Parathyroid adenoma (tissue), 2 donors: ENCODE results near the gene BEX4.
A peak's percentile ranks its signal among the peaks of the same experiment; 100 is the strongest.

Experiments
- H2AFZ ChIP-seq: fragments of 300-600 bp; sonication (generic); one replicate; pipeline ENCODE4 v1.7.0; 2017; ENCODE audit warnings: antibody characterized with exemption, mild to moderate bottlenecking
- H3K27ac ChIP-seq: fragments of 300-600 bp; sonication (generic); one replicate; pipeline ENCODE4 v1.7.0; 2017
- H3K27me3 ChIP-seq: fragments of 300-600 bp; sonication (generic); one replicate; pipeline ENCODE4 v1.7.0; 2017; ENCODE audit warnings: low read length; ENCODE audit not compliant: control insufficient read depth, insufficient read depth
- H3K36me3 ChIP-seq: fragments of 300-600 bp; sonication (generic); one replicate; pipeline ENCODE4 v1.7.0; 2017; ENCODE audit warnings: low read length; ENCODE audit not compliant: control insufficient read depth, insufficient read depth
- H3K4me1 ChIP-seq: fragments of 300-600 bp; sonication (generic); one replicate; pipeline ENCODE4 v1.7.0; 2017; ENCODE audit warnings: control low read depth
- H3K4me2 ChIP-seq: fragments of 300-600 bp; sonication (generic); one replicate; pipeline ENCODE4 v1.7.0; 2017; ENCODE audit warnings: low read length
- H3K4me3 ChIP-seq: fragments of 300-600 bp; sonication (generic); one replicate; pipeline ENCODE4 v1.7.0; 2017; ENCODE audit warnings: low read depth, low read length
- H3K79me2 ChIP-seq: fragments of 300-600 bp; sonication (generic); one replicate; pipeline ENCODE4 v1.7.0; 2017; ENCODE audit warnings: control low read depth
- H3K9ac ChIP-seq: fragments of 300-600 bp; sonication (generic); one replicate; pipeline ENCODE4 v1.7.0; 2017; ENCODE audit warnings: mild to moderate bottlenecking
- H3K9me3 ChIP-seq: fragments of 300-600 bp; sonication (generic); one replicate; pipeline ENCODE4 v1.7.0; 2017; ENCODE audit warnings: low read length; ENCODE audit not compliant: control insufficient read depth
- CTCF ChIP-seq: fragments of 300-600 bp; sonication (generic); IDR thresholded peaks from one replicate; pipeline ENCODE4 v1.7.0; 2017; ENCODE audit warnings: antibody characterized with exemption, mild to moderate bottlenecking
- donor health status: primary hyperparathyroidism.

Gene BEX4

GRCh38 chrX:103253608-103254007 is 38.7 kb downstream of the BEX4 start:
- H3K9ac ChIP-seq: no peak overlapping the region
- H3K4me3 ChIP-seq: peak overlapping the region; percentile 82
- no peaks in the 10 kb centered on the region for H3K9me3 ChIP-seq
- peak overlapping the region; percentile 93 for H2AFZ ChIP-seq
- H3K4me2 ChIP-seq: peak overlapping the region; percentile 84
- no peaks in the 10 kb centered on the region for H3K36me3 ChIP-seq
- peaks cover 4% of the 10 kb centered on the region for H3K4me1 ChIP-seq
- peak overlapping the region; percentile 95 for H3K27ac ChIP-seq
- no peaks in the 10 kb centered on the region for H3K79me2 ChIP-seq
- TF ChIP-seq CTCF: no peak
- H3K27me3 ChIP-seq: no peaks in the 10 kb centered on the region

- Histone ChIP-seq H2AFZ (peak overlapping the region; percentile 93), H3K9ac (peak overlapping the region; percentile 76), H3K27me3 (no peaks in the 10 kb centered on the region), H3K79me2 (no peaks in the 10 kb centered on the region), H3K9me3 (no peaks in the 10 kb centered on the region), H3K4me2 (peak overlapping the region; percentile 84), H3K4me1 (peaks cover 4% of the 10 kb centered on the region), H3K27ac (peak overlapping the region; percentile 95), H3K36me3 (no peaks in the 10 kb centered on the region), H3K4me3 (peak overlapping the region; percentile 82)
- no peak for TF ChIP-seq CTCF
These were observed 39.4 kb downstream of the BEX4 start for GRCh38 chrX:103254171-103254824.

GRCh38 chrX:103254921-103255493 is 40.1 kb downstream of the BEX4 start, which contains the start of gene TCEAL8:
Gene TCEAL8, minus strand, starts transcription at chrX:103255155. Its CDS starts 1,176 bp downstream, at chrX:103253979.
- H3K27ac ChIP-seq: peak within 1 kb of the TSS; percentile 95
- no peaks in the 10 kb centered on the region for H3K36me3 ChIP-seq
- H2AFZ ChIP-seq: peak within 1 kb of the TSS; percentile 93
- no peak for TF ChIP-seq CTCF
- H3K79me2 ChIP-seq: no peaks in the 10 kb centered on the region
- H3K4me2 ChIP-seq: peak within 1 kb of the TSS; percentile 84
- no peaks in the 10 kb centered on the region for H3K27me3 ChIP-seq
- peak within 1 kb of the TSS; percentile 82 for H3K4me3 ChIP-seq
- H3K4me1 ChIP-seq: peaks cover 4% of the 10 kb centered on the region
- no peaks in the 10 kb centered on the region for H3K9me3 ChIP-seq
- H3K9ac ChIP-seq: peak within 1 kb of the TSS; percentile 76

DNA sequence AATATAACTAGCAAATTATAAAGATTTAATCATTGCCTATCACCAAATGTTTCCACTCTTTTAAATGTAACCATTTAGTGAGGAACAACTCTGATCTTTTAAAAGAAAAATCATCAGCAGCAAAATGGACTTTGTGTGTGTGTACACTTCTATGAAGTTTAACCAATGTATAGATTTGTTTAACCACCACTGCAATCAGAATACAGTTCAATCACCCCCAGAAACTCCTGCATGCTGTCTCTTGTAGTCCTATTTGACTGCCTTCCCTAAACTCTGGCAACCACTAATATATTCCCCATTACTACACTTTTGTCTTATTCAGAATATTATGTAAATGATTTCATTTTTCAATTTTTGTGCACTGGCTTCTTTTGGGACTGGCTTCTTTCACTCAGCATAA is 41.7 kb downstream of the BEX4 start:
- Histone ChIP-seq H2AFZ (no peak overlapping the region), H3K27me3 (no peaks in the 10 kb centered on the region), H3K4me3 (no peak overlapping the region), H3K9ac (no peak overlapping the region), H3K9me3 (no peaks in the 10 kb centered on the region), H3K27ac (no peak overlapping the region), H3K4me2 (no peak overlapping the region), H3K4me1 (no peaks in the 10 kb centered on the region), H3K79me2 (no peaks in the 10 kb centered on the region), H3K36me3 (no peaks in the 10 kb centered on the region)
- TF ChIP-seq CTCF: no peak

DNA sequence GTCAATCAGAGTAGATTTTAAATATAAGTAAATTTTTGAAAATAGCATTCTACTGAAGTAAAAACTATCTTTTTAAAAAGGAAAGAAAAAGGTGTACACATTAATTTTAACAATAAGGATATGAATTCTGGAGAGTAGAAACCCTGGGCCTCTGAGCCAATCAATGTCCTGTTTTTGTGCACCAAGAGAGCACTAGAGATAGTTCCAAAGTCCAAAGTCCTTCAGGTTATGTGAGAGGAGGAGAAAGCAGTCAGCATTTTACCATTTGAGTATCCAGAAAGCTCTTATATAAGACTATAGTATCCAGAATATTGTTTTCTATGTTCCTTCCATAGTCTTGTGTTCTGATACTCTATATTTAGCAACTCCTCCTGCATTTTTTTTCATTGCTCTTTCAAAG is 43.4 kb downstream of the BEX4 start:
- no peaks in the 10 kb centered on the region for H3K9me3 ChIP-seq
- H3K27ac ChIP-seq: no peak overlapping the region
- H3K4me3 ChIP-seq: no peak overlapping the region

More for the DNA sequence above, 43.4 kb downstream of the BEX4 start:
- Histone ChIP-seq H2AFZ (no peak overlapping the region), H3K79me2 (no peaks in the 10 kb centered on the region), H3K4me1 (no peaks in the 10 kb centered on the region), H3K27me3 (no peaks in the 10 kb centered on the region), H3K9ac (no peak overlapping the region), H3K4me2 (no peak overlapping the region), H3K36me3 (no peaks in the 10 kb centered on the region)
- no peak for TF ChIP-seq CTCF
